ENCODE results near the gene PDE8A. TPM values are rescaled to one million over a fixed set of nuclear protein-coding genes. Genes with fewer than 3 reads are reported as not detected.

PDE8A gene
- total and polyA plus RNA-seq, 2 of the 13 experiments (the other 11 are each of a cell fraction or from before 2014, with no cell fraction given): 26.3 to 48.5 TPM

GRCh38 chr15:84940399-84940798, 41.3 kb upstream of the PDE8A start:
- Histone ChIP-seq H3K4me3 (replicated peaks in 1 of 3; ENCODE audit: insufficient read depth in 1 of 3, low read depth in 2 of 3, low read length in 3 of 3) (no peak overlapping the region), H3K36me3 (replicated peaks in 1 of 2; ENCODE audit: control insufficient read depth in 1 of 2, insufficient read depth in 2 of 2, low read length in 2 of 2) (no peaks in the 10 kb centered on the region), H4K20me1 (ENCODE audit: insufficient read depth, low read length) (no peaks in the 10 kb centered on the region), H3K27me3 (ENCODE audit: control insufficient read depth in 1 of 2, insufficient read depth in 2 of 2, low read length in 2 of 2) (no peaks in the 10 kb centered on the region), H3K4me1 (ENCODE audit: insufficient read depth, low read length) (peaks cover 8% of the 10 kb centered on the region), H2AFZ (ENCODE audit: low read length) (no peak overlapping the region), H3K9me3 (ENCODE audit: low read length) (no peaks in the 10 kb centered on the region), H3K9ac (ENCODE audit: insufficient read depth, low read depth, low read length) (no peak overlapping the region), H3K4me2 (ENCODE audit: low read depth, low read length) (no peak overlapping the region), H3K79me2 (ENCODE audit: insufficient read depth, low read length) (no peaks in the 10 kb centered on the region), H3K27ac (ENCODE audit: extremely low read length, insufficient read depth, low read length) (no peak overlapping the region)
- no peak for DNase-seq (ENCODE audit: low spot score)
- 58% methylated on average over 3 of the region's 3 CpGs for WGBS (ENCODE audit: low lambda C conversion rate)
- no peak for FAIRE-seq
- CTCF ChIA-PET (ENCODE audit: low intra/inter-chr PET ratio, low total read pairs): no interaction called here
- in situ Hi-C loops (cut with HindIII; ENCODE audit: extremely low pct_ligation_motif_present, low pct_unique_long_range_greater_than_20kb) (no loop called here), intact Hi-C loops (cut with micrococcal nuclease; ENCODE audit: unreplicated experiment) (no loop called here)
- POLR2A ChIA-PET: no interaction called here
- TF ChIP-seq FOXO4 (CRISPR knock-in tag; conservative IDR thresholded peaks at IDR 0.05) (no peak), FOSL1 (CRISPR knock-in tag; IDR thresholded peaks at IDR 0.05; ENCODE audit: borderline replicate concordance) (no peak), DMTF1 (CRISPR knock-in tag; IDR thresholded peaks at IDR 0.05) (no peak), PRPF4 (IDR thresholded peaks at IDR 0.05; ENCODE audit: low read depth, low read length, poor library complexity, severe bottlenecking) (no peak), XRCC5 (optimal IDR thresholded peaks at IDR 0.05; ENCODE audit: low read length) (no peak), ZNF142 (CRISPR knock-in tag; IDR thresholded peaks at IDR 0.05) (no peak), KDM1A (CRISPR knock-in tag; IDR thresholded peaks at IDR 0.05) (no peak)
- BruUV-seq (replicated peaks): no TSS peak
- no peak for ATAC-seq
